Cardiac muscle cell (in vitro differentiated cells and primary cell): ENCODE measurements around the gene NUTF2. TPM values are rescaled to one million over a fixed set of nuclear protein-coding genes. Genes with fewer than 3 reads are reported as not detected.

Experiments used
- DNase-seq, 2 donors: peaks; one replicate each; pipeline versions ENCODE4 v3.0.0 to v3.0.0-alpha.2; 2010 to 2017; ENCODE audit warnings: low read depth in 1 of 2, low spot score in 1 of 2
- H3K27ac ChIP-seq: fragments of 200-600 bp; sonication (generic); 2 replicates; pipeline ENCODE4 v1.5.1; 2016
- H3K27me3 ChIP-seq: fragments of 200-600 bp; sonication (generic); 2 replicates; pipeline ENCODE4 v1.6.0; 2016; ENCODE audit warnings: control low read depth
- H3K36me3 ChIP-seq: fragments of 200-600 bp; sonication (generic); 2 replicates; pipeline ENCODE4 v1.5.1; 2016; ENCODE audit warnings: control low read depth
- H3K4me1 ChIP-seq: fragments of 200-600 bp; sonication (generic); 2 replicates; pipeline ENCODE4 v1.8.1; 2017; ENCODE audit warnings: low read depth, mild to moderate bottlenecking, mixed run types
- H3K4me3 ChIP-seq: fragments of 200-600 bp; sonication (generic); 2 replicates; pipeline ENCODE4 v1.5.1; 2016; ENCODE audit warnings: mild to moderate bottlenecking
- H3K9me3 ChIP-seq: fragments of 200-600 bp; sonication (generic); 2 replicates; pipeline ENCODE4 v1.5.1; 2017; ENCODE audit warnings: low read depth, mild to moderate bottlenecking, control low read depth
- polyA plus RNA-seq: library from polyadenylated mRNA; unstranded; fragments of >200 nt; fragmentation: Nextera tagmentation; extraction: Ambion mirVana; gene quantifications from 2 replicates; pipeline ENCODE4 v1.2.1, GENCODE V29; 2016
- total RNA-seq: library from RNA; depleted of rRNA; stranded (reverse); fragments of >200 nt; gene quantifications from 2 replicates; pipeline ENCODE4 v1.2.3, GENCODE V29; 2016
- TF ChIP-seq, protein P1 (sequence below): IDR thresholded peaks from 2 replicates; pipeline ENCODE4 v1.5.1; 2012; ENCODE audit warnings: low read depth, mild to moderate bottlenecking, low read length

Gene NUTF2
- total and polyA plus RNA-seq, 2 experiments from 2014 or later: 77.6 to 235 TPM

GRCh38 chr16:67869653-67870052, 22.9 kb downstream of the NUTF2 start:
- H3K4me3 ChIP-seq: no peak overlapping the region
- no peaks in the 10 kb centered on the region for H3K27me3 ChIP-seq
- peaks cover 31% of the 10 kb centered on the region for H3K36me3 ChIP-seq
- TF ChIP-seq, protein P1, sequence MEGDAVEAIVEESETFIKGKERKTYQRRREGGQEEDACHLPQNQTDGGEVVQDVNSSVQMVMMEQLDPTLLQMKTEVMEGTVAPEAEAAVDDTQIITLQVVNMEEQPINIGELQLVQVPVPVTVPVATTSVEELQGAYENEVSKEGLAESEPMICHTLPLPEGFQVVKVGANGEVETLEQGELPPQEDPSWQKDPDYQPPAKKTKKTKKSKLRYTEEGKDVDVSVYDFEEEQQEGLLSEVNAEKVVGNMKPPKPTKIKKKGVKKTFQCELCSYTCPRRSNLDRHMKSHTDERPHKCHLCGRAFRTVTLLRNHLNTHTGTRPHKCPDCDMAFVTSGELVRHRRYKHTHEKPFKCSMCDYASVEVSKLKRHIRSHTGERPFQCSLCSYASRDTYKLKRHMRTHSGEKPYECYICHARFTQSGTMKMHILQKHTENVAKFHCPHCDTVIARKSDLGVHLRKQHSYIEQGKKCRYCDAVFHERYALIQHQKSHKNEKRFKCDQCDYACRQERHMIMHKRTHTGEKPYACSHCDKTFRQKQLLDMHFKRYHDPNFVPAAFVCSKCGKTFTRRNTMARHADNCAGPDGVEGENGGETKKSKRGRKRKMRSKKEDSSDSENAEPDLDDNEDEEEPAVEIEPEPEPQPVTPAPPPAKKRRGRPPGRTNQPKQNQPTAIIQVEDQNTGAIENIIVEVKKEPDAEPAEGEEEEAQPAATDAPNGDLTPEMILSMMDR: no peak
- no peak overlapping the region for H3K27ac ChIP-seq
- H3K4me1 ChIP-seq: peaks cover 4% of the 10 kb centered on the region
- H3K9me3 ChIP-seq: no peaks in the 10 kb centered on the region
- no peak for DNase-seq

DNA sequence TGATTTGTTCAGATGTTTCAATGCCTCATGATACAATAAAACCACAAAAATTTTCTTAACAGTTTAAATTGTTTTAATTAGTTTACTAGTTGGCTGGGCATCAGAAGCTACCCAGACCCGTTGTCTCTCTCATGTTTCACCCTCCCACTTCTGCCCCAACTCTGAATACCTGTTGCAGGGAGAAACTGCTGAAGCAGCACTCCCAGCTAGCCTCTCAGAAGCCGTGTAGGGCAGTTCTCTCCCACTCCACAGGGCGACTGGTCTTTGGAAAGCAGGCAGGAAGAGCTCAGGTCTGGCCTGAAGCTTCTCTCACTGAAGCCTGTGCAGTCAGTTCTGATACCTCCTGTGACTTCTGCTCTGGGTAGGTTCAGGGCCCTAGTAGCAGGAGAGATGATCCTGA, 24.5 kb downstream of the NUTF2 start:
- DNase-seq: no peak
- H3K9me3 ChIP-seq: no peaks in the 10 kb centered on the region
- H3K4me1 ChIP-seq: peaks cover 4% of the 10 kb centered on the region
- peaks cover 31% of the 10 kb centered on the region for H3K36me3 ChIP-seq
- H3K27ac ChIP-seq: no peak overlapping the region
- TF ChIP-seq, protein P1: no peak
- H3K27me3 ChIP-seq: no peaks in the 10 kb centered on the region
- H3K4me3 ChIP-seq: no peak overlapping the region

DNA sequence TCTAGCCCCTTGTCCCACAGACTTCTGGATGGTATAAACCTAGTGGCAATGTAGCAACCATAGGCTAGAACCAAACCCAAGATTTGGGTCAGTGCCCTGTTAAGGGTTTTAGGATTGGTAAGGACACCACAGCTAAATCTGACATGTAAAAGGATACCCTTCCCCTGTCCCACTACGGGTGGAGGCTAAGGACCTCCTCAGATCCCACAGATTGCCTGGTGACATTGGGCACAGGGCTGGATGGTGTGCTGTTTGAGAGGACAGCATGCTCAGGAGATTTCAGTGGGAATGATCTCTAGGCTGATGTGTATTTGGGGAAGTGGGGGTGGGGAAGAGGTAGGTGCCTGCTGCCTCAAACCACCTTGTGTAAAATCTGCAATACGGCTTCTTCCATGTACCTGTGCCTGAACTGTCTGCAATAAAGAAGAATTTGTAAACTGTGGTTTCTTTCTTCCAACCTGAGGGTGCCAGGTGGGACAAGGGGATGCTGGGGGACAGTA, 25.4 kb downstream of the NUTF2 start:
- H3K36me3 ChIP-seq: peaks cover 33% of the 10 kb centered on the region
- no peak for DNase-seq
- H3K4me1 ChIP-seq: peaks cover 4% of the 10 kb centered on the region
- H3K4me3 ChIP-seq: no peak overlapping the region
- no peaks in the 10 kb centered on the region for H3K27me3 ChIP-seq
- TF ChIP-seq, protein P1: no peak
- no peaks in the 10 kb centered on the region for H3K9me3 ChIP-seq
- H3K27ac ChIP-seq: no peak overlapping the region

- H3K36me3 ChIP-seq: peaks cover 36% of the 10 kb centered on the region
- DNase-seq: peak; percentile 75 to 84
- peak within 1 kb of the TSS; percentile 37 for H3K27ac ChIP-seq
- TF ChIP-seq, protein P1: no peak
- peak within 1 kb of the TSS; percentile 82 for H3K4me3 ChIP-seq
- H3K4me1 ChIP-seq: peaks cover 4% of the 10 kb centered on the region
- no peaks in the 10 kb centered on the region for H3K9me3 ChIP-seq
- H3K27me3 ChIP-seq: no peaks in the 10 kb centered on the region
These were observed 26.1 kb downstream of the NUTF2 start, which contains the start of gene EDC4 for GRCh38 chr16:67872631-67873434. TSS of gene EDC4 (plus strand) at chr16:67873052. CDS start at chr16:67873262, 210 bp downstream.

DNA sequence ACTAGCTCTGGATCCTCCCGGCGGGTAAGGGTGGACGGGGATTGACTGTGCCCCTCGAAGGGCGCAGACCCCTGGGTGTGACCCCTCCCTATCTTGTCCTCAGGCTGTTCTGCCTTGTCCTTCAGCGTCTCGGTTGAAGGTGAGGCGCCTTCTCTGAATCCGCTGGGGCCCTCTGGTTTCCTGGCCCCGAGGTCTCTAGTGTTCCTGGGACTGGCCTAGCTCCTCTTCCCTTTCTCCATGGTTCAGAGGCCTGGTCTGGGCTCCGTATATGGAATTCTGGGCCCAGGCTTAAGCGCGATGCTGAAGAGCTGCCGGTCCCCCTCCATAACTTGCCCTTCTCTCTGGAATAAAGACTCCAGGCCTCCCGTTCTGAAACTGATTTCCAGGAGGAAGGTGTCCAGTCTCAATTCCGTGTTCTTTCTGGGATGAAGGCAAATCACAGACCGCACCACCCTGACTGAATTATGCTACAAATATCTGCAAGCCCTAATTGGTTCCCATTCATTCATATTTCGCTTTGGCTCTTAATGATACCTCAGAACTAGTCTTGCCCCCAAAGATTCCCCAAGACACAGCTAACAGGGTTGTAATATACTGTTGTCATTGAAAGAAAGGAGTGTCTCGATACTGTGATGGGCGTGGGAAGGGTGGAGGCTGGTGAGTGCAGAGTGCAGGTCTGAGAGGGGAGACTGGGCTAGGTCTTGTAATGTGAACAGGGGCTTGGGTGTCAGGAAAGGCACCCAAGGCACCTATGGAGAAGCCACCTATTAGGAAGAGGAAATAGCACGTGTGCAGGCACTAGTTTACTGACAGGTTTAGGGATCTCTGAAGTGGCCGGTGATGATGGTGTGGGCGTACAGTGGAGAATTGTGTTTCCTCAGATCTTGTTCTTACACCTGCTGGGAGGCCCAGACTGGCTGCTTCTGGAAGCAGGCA, 27.0 kb downstream of the NUTF2 start:
- Histone ChIP-seq H3K9me3 (no peaks in the 10 kb centered on the region), H3K27ac (peak overlapping the region; percentile 37), H3K36me3 (peaks cover 38% of the 10 kb centered on the region), H3K27me3 (no peaks in the 10 kb centered on the region), H3K4me1 (peaks cover 4% of the 10 kb centered on the region), H3K4me3 (peak overlapping the region; percentile 82)
- DNase-seq: peak in 1 of 2 donors; percentile 43
- TF ChIP-seq, protein P1: no peak
